NOMO-1 (cell line): ENCODE measurements around the gene CRCP.
"Not testable (repeated sequence)": the region's sequence is repeated elsewhere in the genome, so short reads cannot be mapped to it uniquely, and the experiment has no call there.

Source experiments
- DNase-seq, 2 experiments: peaks; one replicate each; lab custom pipeline; 2025; ENCODE audit not compliant: unreplicated experiment in 2 of 2; lab: John Stamatoyannopoulos, UW

CRCP gene

DNA sequence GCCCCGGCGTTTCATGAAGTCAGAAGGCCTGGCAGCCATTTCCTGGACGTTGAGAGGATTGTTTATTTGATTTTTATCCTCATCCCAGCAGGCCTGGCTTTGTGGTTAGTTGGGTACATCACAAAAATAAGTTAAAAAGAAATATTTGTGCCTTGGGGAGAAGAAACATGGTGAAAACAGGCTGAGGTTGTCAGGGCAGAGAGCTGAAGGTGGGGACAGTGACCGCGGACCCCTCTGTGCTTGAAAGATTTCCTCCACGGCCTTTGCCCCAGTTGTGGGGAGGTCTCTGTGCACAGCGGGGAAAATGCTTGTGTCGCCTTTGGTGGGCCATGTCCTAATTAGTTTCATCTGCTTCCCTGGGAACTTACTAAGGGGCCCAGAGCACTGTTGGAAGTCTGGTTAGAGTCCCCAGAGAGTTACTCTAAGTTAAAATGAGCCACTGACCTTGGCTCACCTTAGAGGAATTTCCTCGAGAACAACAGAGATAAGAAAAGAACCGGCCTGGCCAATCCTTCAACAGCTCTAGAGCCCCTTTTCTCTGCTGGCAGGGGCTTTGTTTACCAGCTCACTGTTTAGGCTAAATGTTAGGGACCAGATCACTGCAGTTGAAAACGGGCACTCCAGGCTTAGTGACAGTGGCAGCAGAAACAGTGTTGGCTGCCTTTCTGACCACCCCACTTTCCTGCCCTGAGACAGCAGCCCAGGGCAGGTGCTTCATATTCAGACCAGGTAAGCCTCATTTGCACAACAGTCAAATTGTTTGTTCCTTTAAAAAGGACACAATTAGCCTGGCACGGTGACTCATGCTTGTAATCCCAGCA, 37.9 kb downstream of the CRCP start:
- no peak for DNase-seq

DNA sequence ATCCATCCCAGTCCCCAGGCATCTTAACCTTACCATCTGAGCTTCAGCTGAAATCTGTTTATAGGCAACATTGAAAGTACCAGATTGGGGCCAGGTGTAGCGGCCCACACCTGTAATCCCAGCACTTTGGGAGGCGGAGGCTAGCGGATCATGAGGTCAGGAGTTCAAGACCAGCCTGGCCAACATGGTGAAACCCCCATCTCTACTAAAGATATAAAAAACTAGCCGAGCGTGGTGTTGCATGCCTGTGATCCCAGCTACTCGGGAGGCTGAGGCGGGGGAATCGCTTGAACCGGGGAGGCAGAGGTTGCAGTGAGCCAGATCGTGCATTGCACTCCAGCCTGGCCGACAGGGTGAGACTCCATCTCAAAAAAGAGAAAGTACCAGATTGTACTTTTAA, 39.0 kb downstream of the CRCP start:
- DNase-seq, result no peak

DNA sequence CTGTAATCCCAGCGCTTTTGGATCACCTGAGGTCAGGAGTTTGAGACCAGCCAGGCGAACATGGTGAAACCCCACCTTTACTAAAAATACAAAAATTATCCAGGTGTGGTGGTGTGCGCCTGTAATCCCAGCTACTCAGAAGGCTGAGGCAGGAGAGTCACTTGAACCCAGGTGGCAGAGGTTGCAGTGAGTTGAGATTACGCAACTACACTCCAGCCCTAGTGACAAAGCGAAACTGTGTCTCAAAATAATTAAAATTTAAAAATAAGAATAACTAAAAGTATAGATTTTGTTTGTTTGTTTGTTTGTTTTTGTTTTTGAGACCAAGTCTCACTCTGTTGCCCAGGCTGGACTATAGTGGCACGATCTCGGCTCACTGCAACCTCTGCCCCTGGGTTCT, 41.4 kb downstream of the CRCP start:
- not testable (repeated sequence) for DNase-seq

DNA sequence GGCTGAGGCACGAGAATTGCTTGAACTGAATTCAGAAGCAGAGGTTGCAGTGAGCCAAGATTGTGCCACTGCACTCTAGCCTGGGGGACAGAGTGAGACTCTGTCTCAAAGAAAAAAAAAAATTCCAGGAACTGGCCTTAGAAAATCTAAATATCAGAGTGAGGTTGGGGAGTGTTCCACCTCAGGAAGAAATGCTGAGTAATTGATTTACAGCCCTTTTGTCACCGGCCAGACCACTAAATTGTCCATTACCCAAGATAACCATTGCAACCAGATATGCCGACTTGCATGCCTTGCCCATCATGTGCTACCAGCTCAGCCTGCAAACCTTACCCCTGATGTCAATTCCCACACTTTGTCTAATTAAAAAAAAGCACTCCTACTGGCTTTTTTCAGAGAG, 42.4 kb downstream of the CRCP start:
- DNase-seq, result peak in 1 of 2 experiments; percentile 12

DNA sequence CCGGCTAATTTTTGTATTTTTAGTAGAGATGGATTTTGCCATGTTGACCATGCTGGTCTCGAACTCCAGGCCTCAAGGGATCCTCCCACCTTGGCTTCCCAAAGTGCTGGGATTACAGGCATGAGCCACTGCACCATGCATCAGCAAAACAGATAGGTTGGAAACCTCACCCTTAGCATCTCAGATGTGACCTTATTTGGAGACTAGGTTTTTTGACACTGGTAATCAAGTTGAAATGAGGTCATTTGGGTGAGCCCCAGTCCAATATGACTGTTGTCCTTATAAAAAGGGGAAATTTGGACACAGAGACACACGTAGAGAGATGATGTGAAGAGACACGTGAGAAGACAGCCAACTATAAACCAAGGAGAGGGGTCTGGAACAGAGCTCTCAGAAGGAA, 48.0 kb downstream of the CRCP start:
- DNase-seq, result no peak

DNA sequence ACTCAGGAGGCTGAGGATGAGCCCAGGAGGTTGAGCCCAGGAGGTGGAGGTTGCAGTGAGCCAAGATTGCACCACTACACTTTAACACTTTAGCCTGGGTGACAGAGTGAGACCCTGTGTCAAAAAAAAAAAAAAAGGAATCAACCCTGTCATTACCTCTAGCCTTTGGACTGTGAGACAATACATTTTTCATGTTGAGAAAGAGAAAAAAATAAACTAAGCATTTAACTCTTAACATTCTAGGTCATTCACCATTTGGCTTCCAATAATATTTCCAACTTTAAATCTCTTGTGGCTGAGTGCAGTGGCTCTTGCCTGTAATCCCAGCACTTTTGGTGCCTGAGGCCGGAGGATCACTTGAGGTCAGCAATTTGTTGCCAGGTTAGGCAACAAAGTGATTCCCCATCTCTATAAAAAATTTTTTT, 48.6 kb downstream of the CRCP start:
- DNase-seq, result no peak

DNA sequence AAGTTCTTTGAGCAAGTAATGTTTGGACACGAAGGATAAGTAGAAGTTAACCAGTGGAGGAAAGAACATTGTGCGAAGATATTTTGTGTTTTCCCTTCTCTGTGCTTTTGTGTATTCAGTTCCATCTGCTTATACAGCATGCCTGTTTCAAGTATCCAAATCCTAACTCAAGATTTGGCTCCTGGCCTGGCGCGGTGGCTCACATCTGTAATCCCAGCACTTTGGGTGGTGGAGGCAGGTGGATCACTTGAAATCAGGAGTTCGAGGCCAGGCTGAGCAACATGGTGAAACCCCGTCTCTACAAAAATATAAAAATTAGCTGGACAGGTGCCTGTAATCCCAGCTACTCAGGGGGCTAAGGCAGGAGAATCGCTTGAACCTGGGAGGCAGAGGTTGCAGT, 49.7 kb downstream of the CRCP start:
- DNase-seq, result no peak

DNA sequence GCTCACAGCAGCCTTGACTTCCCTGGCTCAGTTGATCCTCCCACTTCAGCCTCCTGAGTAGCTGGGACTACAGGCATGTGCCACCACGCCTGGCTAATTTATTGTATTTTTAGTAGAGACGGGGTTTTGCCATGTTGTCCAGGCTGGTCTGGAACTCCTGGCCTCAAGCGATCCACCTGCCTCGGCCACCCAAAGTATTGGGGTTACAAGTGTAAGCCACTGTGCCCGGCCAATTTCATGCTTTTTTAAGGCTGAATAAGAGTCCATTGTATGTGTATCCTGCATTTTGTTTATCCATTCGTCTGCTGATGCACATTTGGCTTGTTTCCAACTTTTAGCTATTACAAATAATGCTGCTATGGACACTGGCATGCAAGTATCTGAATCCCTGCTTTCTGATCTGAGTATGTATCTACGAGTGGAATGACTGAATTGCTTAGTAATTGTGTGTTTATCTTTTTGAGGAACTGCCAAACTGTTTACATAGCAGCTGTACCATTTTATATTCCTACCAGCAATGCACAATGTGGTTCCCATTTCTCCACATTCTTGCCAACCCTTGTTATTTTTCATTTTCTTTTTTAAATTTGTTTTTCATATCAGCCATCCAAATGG, 53.2 kb downstream of the CRCP start:
- no peak for DNase-seq

DNA sequence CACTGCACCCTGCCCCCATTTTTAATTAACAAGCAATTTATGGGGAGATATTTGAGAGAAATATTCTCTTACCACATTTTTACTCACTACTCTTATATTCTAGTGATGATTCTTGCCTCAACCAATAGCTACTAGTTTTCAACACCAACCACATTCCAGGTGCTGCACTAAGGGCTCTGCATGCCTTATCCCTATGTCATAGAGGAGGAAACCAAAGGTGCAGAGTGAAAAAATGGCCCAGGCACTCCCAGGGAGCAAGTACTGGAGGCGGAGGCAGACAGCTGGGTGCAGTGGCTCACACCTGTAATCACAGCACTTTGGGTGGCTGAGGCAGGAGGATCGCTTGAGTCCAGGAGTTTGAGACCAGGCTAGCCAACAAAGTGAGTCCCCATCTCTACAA, 55.0 kb downstream of the CRCP start:
- DNase-seq, result no peak

DNA sequence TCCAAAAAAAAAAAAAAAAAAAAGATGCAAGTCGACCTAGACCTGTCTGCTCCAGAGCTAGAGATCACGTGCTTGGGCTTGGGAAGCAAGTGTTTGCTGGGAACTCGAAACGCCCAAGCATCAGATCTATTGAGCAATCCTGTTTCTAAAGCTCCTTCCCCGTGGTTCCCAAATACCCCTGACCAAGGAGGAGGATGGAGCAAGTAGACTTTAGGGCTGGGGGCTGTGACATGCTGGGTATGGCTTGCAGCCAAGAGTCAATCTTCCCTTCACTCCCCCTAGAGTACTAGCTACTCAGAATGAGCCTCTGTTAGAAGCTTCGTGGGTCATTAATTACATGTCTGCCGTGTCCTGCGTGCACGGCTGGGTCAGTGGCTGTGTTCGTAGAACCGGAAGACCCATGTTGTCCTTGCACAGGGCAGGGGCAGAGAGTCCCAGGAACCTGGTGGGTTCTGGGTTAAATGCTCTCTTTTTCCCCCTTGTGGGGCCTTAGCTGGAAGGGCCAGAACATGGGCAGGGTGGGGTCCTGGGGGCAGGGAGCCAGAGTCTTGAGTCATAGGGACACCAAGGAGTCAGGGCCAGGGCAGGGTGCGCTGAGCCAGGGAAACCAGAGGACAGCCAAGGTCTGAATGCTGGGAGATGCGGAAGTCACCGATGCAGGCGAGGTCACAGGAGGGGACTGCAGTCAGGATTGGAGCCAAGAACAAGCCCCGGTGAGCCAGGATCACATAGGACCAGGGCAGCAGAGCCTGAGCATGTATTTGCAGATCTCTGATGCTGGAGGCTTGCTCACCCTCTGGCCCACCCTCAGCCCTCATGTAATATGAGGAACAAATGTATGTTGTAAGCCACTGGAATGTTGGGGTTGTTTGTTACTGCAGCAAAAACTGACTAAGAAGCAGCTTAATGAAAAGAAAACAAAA, 55.9 kb downstream of the CRCP start:
- no peak for DNase-seq

DNA sequence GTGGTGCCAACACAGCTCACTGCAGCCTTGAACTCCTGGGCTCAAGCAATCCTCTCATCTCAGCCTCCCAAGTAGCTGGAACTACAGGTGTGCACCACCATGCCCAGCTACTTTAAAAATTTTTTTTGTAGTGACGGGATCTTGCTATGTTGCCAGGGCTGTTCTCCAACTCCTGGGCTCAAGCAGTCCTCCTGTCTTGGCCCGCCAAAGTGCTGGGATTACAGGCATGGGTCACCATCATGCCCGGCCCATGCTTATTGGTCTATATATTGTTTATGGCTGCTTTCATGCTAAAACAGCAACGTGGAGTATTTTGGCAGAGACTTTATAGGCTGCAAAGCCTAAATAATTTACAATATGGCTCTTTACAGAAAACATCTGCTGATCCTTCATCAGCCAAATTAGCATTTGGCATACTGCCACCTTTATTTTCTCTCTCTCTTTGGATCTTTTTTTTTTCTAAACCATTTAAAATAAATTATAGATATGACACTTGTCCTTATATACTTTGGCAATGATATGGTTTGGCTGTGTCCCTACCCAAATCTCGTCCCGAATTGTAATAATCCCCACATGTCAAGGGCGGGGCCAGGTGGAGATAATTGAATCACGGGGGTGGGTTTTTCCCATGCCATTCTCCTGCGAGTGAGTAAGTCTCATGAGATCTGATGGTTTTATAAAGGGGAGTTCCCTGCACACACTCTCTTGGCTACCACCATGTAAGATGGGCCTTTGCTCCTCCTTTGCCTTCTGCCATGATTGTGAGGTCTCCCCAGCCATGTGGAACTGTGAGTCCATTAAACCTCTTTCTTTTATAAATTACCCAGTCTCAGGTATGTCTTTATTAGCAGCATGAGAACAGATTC, 58.1 kb downstream of the CRCP start:
- DNase-seq, result not testable (repeated sequence)

DNA sequence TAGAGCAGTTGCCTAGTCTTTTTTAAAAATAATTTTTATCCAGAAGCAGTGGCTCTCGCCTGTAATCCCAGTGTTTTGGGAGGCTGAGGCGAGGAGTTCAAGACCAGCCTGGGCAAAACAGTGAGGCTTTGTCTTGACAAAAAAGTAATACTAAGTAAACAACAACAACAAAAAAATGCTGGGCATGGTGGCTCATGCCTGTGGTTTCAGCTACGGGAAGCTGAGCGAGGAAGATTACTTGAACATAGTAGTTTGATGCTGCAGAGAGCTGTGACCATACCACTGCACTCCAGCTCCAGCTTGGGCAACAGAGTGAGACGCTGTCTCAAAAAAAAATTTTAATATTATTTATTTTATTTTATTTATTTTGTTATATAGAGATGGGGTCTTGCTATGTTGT, 59.2 kb downstream of the CRCP start:
- no peak for DNase-seq

DNA sequence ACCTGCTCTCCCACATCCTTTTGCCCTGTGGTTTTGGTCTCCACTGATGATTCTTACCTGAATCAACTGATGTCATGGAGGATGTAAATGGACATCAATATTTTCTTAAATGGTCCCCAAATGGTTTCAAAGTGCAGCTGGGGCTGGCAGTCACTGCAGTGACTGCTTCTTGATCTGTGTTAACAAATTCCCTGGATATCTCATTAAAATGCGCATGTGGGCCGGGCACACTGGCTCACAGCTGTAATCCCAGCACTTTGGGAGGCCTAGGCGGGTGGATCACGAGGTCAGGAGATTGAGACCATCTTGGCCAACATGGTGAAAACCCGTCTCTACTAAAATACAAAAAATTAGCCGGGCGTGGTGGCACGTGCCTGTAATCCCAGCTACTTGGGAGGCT, 60.4 kb downstream of the CRCP start:
- not testable (repeated sequence) for DNase-seq

DNA sequence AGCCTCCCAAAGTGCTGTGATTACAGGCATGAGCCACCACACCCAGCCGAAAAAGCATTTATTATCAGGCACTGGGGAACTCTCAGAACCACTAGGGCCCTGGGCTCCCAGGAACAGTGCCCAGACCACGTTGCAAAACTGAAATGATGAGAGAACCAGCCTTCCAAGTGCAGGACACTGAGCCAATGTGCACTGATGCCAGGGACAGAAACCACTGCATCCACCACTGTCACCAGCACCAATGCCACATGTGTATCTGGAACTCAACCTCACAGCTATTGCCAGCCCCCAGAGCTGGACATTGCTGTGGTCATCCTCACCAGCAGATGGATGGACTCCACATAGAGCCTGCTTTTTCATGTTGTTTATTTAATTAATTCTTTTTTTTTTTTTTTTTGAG, 62.3 kb downstream of the CRCP start:
- no peak for DNase-seq

DNA sequence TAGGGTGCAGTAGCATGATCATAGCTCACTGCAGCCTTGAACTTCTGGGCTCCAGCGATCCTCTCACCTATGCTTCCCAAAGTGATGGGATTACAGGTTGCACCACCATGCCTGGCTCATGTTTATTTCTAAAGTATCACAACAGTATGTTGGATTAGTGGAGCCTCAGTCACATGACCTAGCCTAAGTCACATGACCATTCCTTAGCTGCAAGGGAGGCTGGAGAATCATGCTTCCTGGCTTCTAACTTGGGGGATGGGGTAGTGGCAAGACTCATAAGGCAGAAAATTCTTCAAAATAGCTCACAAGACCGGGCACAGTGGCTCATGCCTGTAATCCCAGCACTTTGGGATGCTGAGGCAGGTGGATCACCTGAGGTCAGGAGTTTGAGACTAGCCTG, 63.6 kb downstream of the CRCP start:
- no peak for DNase-seq

DNA sequence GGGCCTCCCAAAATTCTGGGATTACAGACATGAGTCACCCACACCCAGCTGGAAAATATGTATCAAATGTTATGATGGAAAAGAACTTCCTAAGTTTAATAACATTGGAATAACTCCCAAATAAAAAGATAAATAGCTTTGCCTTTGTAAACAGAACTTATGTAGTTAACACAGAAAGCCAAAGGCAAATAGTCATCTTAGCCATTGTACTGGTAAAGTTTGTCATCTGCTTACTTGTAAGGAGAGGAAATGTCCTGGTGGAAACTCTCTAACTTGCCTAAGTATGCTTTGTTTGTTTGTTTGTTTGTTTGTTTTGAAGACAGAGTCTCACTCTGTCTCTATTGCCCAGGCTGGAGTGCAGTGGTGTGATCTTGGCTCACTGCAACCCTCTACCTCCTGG, 66.7 kb downstream of the CRCP start:
- no peak for DNase-seq

DNA sequence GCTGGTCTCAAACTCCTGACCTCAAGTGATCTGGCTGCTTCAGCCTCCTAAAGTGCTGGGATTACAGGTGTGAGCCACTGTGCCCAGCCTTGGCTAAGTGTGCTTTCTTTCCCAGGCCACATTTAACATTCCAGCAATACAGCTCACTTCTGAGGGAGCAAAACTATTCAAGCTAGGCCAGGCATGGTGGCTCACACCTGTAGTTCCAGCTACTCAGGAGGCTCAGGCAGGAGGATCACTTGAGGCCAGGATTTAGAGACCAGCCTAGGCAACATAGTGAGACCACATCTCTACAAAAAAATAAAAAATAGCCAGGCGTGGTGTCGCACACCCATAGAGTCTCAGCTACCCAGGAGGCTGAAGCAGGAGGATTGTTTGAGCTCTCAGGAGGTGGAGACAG, 67.2 kb downstream of the CRCP start:
- no peak for DNase-seq

DNA sequence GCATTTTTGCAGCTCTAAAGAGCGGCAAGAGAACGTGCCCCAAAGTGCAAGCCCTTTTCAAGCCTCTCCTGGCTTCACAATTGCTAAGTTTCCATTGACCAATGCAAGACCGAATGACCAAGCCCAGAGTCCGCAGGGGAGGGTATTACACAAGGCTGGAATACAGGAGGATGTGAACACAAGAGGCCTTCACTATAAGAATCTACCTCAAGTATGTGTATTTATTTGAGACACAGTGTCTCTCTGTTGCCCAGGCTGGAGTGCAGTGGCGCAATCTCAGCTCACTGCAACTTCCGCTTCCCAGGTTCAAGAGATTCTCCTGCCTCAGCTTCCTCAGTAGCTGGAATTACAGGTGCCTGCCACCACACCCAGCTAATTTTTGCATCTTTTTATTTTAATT, 68.3 kb downstream of the CRCP start:
- no peak for DNase-seq

DNA sequence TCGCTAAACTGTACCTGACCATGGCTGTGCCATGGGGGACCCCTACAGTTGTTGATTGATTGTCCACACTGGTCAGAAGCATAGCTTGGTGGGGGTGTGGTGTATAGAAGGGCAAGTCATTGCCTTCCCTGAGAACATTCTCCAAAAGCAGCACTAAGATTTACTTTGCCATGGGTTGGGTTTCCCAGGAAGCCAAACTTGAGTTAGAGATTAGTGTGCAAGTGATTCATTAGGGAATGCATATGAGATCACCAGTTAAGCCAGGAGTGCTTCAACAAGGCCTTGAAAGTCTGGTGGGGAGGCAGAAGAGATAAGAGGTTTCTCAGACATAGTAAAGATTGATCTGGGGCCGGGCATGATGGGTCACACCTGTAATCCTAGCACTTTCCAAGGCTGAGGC, 69.1 kb downstream of the CRCP start:
- DNase-seq, result no peak

DNA sequence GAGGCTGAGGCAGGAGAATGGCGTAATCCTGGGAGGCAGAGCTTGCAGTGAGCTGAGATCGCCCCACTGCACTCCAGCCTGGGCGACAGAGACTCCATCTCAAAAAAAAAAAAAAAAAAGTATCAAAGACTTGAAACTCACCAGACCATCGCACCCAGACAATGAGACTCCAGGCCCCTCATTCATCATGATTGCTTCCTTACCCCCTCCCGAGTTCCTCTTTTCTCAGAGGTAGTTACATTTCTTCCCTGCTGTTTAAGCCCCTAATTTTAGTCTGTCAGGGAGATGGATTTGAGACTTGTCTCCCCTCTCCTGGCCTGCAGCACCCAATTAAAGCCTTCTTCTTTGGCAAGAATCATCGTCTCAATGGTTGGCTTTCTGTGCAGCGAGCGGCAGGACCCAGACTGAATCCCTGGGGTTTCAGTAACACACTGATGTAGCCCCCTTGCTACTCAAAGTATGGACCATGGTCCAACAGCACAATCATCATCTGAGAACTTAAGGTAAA, 71.1 kb downstream of the CRCP start:
- no peak for DNase-seq
